Measurements from ENCODE around the gene ATG14. TPM values are rescaled to one million over a fixed set of nuclear protein-coding genes. Genes with fewer than 3 reads are reported as not detected.

Gene ATG14
- total and polyA plus RNA-seq, 2 of the 8 experiments (the other 6 are each of a cell fraction or from before 2014, with no cell fraction given): 4.9 to 10.8 TPM

DNA sequence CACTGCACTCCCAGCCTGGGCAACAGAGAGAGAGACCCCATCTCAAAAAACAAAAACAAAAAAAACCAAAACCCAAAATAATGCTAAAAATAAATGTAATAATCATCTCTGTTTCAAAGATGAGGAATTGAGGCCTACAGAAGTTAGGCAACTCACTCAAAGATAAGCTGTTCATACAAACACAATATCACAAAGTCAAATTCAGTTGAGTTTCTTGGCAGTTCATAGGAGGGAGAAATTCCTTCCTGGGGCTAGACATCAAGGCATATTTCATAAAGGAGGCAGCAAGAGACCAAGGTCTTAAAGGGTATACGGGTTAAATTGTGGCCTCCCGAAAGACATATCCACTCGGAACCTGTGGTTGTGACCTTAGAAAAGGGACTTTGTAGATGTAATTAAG is 37.5 kb upstream of the ATG14 start (continued):
- TF ChIP-seq, protein P1, sequence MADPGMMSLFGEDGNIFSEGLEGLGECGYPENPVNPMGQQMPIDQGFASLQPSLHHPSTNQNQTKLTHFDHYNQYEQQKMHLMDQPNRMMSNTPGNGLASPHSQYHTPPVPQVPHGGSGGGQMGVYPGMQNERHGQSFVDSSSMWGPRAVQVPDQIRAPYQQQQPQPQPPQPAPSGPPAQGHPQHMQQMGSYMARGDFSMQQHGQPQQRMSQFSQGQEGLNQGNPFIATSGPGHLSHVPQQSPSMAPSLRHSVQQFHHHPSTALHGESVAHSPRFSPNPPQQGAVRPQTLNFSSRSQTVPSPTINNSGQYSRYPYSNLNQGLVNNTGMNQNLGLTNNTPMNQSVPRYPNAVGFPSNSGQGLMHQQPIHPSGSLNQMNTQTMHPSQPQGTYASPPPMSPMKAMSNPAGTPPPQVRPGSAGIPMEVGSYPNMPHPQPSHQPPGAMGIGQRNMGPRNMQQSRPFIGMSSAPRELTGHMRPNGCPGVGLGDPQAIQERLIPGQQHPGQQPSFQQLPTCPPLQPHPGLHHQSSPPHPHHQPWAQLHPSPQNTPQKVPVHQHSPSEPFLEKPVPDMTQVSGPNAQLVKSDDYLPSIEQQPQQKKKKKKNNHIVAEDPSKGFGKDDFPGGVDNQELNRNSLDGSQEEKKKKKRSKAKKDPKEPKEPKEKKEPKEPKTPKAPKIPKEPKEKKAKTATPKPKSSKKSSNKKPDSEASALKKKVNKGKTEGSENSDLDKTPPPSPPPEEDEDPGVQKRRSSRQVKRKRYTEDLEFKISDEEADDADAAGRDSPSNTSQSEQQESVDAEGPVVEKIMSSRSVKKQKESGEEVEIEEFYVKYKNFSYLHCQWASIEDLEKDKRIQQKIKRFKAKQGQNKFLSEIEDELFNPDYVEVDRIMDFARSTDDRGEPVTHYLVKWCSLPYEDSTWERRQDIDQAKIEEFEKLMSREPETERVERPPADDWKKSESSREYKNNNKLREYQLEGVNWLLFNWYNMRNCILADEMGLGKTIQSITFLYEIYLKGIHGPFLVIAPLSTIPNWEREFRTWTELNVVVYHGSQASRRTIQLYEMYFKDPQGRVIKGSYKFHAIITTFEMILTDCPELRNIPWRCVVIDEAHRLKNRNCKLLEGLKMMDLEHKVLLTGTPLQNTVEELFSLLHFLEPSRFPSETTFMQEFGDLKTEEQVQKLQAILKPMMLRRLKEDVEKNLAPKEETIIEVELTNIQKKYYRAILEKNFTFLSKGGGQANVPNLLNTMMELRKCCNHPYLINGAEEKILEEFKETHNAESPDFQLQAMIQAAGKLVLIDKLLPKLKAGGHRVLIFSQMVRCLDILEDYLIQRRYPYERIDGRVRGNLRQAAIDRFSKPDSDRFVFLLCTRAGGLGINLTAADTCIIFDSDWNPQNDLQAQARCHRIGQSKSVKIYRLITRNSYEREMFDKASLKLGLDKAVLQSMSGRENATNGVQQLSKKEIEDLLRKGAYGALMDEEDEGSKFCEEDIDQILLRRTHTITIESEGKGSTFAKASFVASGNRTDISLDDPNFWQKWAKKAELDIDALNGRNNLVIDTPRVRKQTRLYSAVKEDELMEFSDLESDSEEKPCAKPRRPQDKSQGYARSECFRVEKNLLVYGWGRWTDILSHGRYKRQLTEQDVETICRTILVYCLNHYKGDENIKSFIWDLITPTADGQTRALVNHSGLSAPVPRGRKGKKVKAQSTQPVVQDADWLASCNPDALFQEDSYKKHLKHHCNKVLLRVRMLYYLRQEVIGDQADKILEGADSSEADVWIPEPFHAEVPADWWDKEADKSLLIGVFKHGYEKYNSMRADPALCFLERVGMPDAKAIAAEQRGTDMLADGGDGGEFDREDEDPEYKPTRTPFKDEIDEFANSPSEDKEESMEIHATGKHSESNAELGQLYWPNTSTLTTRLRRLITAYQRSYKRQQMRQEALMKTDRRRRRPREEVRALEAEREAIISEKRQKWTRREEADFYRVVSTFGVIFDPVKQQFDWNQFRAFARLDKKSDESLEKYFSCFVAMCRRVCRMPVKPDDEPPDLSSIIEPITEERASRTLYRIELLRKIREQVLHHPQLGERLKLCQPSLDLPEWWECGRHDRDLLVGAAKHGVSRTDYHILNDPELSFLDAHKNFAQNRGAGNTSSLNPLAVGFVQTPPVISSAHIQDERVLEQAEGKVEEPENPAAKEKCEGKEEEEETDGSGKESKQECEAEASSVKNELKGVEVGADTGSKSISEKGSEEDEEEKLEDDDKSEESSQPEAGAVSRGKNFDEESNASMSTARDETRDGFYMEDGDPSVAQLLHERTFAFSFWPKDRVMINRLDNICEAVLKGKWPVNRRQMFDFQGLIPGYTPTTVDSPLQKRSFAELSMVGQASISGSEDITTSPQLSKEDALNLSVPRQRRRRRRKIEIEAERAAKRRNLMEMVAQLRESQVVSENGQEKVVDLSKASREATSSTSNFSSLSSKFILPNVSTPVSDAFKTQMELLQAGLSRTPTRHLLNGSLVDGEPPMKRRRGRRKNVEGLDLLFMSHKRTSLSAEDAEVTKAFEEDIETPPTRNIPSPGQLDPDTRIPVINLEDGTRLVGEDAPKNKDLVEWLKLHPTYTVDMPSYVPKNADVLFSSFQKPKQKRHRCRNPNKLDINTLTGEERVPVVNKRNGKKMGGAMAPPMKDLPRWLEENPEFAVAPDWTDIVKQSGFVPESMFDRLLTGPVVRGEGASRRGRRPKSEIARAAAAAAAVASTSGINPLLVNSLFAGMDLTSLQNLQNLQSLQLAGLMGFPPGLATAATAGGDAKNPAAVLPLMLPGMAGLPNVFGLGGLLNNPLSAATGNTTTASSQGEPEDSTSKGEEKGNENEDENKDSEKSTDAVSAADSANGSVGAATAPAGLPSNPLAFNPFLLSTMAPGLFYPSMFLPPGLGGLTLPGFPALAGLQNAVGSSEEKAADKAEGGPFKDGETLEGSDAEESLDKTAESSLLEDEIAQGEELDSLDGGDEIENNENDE (IDR thresholded peaks at IDR 0.05; ENCODE audit: insufficient replicate concordance, low read length): no peak

Data from H1 (cell line).